H1 (cell line): ENCODE results near the gene SLC43A3. TPM values are rescaled to one million over a fixed set of nuclear protein-coding genes. Genes with fewer than 3 reads are reported as not detected.

ENCODE experiments used
- ATF3 ChIP-seq: IDR thresholded peaks from 2 replicates; pipeline ENCODE4 v1.6.1; 2011; ENCODE audit warnings: low read depth, mild to moderate bottlenecking, low read length; ENCODE audit not compliant: insufficient read depth
- GTF2F1 ChIP-seq: IDR thresholded peaks from 2 replicates; pipeline ENCODE4 v1.6.1; 2012; ENCODE audit warnings: low read depth, low read length, improper control_type of control experiment, borderline replicate concordance
- polyA plus RNA-seq, 7 experiments: library from polyadenylated mRNA; depleted of rRNA in 3 of 7; stranded (reverse) in 5 of 7; unstranded in 2 of 7; fragments of >200 nt in 5 of 7; fragments of 200-250 nt in 2 of 7; gene quantifications; 1 replicate in 5 of 7; 2 replicates in 1 of 7; 4 replicates in 1 of 7; pipeline versions ENCODE4 v1.2.1 to v1.2.3, GENCODE V29; 2011 to 2013; ENCODE audit warnings: missing spikeins in 2 of 7, mixed read lengths in 2 of 7
- total RNA-seq: library from RNA; stranded (reverse); fragmentation: NEBNext Ultra II Directional; extraction: Animal tissue kit (Norgen Biotek cat#: 25700); gene quantifications from 2 replicates; pipeline ENCODE4 v1.2.1, GENCODE V29; 2021

Gene SLC43A3
- total and polyA plus RNA-seq, 2 of the 8 experiments (the other 6 are each of a cell fraction or from before 2014, with no cell fraction given): 31.8 to 67.8 TPM

- TF ChIP-seq ATF3 (no peak), GTF2F1 (no peak)
These were observed 19.7 kb downstream of the SLC43A3 start (continued) for GRCh38 chr11:57407010-57407920.
